ENCODE measurements around the gene OSBP2.
"Not testable (repeated sequence)": the region's sequence is repeated elsewhere in the genome, so short reads cannot be mapped to it uniquely, and the experiment has no call there.

OSBP2 gene

DNA sequence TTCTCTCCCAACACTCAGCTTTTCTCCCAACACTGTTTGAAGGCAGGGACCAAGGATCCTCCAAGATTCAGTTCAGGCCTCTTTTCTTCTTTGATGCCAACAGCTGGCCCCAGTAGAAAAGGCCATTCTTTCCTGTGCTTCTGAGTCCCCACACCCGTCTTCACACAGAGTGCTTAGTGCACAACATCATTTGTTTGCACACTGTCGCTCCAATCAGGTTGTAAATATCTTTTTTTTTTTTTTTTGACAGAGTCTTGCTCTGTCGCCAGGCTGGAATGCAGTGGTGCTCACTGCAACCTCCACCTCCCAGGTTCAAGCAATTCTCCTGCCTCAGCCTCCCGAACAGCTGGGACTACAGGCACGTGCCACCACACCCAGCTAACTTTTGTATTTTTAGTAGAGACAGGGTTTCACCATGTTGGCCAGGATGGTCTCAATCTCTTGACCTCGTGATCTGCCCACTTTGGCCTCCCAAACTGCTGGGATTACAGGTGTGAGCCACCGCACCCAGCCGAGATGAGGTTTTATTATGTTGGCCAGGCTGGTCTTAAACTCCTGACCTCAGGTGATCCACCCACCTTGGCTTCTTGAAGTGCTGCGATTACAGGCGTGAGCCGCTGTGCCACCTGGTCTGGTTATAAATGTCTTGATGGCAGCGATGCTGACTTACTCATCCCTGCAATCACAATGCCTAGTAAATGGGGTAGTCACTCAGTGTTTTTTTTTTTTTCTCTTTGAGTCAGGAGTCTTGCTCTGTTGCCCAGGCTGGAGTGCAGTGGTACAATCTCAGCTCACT is 14.6 kb upstream of the OSBP2 start:
- not testable (repeated sequence) for DNase-seq

DNA sequence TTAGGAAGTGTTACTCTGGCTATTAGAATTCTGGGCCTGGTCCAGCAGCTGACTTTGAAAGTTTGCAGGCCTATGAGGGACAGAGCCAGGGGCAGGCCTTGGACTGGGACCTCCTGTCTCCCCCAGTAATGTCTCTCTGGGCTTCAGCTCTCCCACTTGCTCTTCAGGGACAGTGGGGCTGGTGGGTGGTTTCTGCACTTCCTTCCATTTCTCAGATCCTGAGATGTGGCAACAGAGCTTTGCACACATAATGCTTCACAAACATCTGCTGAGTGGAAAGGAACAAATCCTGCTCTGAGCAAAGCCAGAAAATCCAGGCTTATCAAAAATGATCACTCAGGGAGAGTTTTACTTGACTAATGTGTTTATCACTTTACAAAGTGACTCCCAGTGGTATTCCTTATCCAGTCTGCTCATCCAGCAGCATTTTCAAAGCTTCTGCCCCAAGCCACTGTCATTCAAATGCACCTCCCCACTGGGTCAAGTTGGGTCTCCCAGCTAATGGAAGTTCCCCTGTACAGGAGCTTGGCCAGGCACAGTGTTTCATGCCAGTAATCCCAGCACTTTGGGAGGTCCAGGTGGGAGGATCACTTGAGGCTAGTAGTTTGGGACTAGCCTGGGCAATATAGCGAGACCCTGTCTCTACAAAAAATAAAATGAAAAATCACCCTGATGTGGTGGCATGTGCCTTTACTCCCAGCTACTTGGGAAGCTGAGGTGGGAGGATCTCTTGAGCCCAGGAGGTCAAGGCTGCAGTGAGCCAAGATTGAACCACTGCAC is 13.5 kb upstream of the OSBP2 start:
- no peak for DNase-seq

DNA sequence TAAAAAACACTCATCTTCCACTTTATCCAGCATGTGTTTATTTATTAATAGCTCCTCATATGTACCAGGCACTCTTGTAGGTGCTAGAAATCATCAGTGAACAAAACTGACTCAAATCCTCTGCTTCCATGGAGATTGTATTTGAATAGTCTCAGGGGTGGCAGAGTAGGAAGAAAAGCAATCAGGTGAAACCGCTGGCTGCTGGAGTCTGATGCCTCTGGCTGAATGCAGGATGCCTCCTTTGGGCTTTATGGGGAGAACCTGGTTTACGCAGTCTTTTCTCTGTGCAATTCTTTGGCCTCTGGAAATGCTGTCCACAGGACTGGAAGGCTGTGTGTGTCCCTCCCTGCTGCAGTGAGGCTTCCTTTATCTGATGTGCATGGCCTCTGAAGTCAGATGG is 12.8 kb upstream of the OSBP2 start:
- DNase-seq: no peak

DNA sequence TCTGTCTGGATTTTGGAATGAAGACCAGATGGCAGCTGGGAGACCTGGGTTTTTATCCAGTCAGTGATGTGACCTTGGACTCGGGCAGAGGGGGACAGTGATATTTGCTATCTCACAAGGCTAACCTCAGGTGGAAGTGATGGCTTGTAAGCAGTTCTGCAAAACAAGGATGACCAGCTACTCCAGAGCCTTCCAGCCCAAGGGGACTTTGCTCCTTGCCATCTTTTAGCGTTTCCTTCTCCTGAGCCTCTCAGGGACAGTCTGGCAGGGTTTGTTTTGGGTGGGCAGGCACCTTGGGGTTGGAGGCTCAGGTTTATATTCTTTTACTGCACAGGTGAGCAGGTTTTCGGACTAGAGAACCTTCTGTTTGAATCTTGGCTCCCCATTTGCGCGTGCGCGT is 9.5 kb upstream of the OSBP2 start:
- no peak for DNase-seq

DNA sequence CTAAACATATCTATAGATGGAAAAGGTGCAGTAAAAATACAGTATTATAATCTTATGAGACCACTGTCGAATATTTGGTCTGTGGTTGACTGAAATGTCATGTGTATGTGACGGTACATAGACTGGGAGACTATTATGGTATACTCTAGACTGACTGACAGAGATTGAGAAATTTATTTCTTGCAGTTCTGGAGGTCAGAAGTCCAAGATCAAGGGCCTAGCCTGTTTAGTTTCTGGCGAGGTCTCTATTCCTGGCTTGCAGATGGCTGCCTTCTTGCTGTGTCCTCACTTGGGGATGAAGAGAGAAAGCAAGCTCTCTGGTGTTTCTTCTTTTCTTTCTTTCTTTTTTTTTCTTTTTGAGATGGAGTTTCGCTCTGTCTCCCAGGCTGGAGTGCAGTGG is 7.3 kb upstream of the OSBP2 start:
- no peak for DNase-seq

DNA sequence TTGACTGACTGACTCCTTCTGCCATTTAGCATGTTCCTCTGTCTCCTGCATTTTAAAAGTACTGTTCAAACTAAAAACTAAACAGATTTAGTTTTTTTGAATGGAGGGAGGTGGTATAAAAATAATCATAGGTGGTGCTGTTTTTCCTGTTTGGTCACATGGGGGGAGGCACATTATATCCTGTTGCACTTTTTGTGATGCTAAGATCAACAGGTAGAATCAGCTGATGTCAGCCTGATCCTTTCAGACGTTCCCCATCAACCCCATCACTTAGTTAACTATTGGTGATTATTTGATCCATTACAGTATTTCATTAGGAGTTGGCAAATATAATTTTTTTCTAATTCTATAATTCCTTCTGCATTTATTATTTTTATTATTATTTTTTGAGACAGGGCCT is 5.1 kb upstream of the OSBP2 start:
- DNase-seq: no peak

DNA sequence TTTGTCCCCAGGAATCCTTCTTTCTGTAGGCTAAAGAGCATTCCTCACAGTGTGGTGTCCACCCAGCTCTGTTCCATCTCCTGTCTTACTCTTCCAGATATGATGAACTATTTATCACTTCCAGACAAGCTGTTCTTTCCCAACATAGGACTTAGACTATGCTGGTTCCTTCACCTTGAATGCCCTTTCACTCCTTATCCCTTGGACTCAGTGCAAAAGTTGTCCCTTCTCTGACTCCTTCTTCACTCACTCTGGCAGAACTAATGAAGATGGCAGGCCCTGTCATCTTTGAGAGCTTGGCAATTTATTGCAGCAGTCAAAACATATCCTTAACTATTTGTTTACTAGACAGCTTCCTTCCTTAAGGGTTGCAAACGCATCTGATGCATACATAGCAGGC is 3.5 kb upstream of the OSBP2 start:
- DNase-seq: no peak

DNA sequence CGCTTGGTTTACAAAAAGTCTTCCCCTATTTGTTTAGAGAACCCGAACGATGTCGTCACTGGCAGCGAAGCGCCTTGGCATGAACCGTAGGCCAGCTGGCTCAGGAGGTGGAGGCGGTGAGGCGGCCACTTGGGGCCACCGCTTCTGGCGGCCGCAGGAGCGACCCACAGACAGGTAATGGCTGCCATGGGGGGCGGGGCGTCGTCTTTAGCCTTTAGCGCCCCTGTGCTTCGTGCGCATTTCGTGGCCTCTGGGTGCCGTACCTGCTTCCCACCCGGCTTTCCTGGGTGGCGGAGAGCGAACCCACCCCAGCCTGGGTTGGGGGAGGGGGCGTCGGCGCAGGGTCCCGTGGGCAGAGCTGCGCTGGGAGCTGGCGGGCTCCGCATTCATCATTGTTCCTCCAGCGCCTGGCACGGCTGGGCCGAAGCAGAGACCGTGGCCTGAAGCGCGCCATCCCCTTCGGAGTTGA is 469 bp upstream of the OSBP2 start:
- no peak for DNase-seq

DNA sequence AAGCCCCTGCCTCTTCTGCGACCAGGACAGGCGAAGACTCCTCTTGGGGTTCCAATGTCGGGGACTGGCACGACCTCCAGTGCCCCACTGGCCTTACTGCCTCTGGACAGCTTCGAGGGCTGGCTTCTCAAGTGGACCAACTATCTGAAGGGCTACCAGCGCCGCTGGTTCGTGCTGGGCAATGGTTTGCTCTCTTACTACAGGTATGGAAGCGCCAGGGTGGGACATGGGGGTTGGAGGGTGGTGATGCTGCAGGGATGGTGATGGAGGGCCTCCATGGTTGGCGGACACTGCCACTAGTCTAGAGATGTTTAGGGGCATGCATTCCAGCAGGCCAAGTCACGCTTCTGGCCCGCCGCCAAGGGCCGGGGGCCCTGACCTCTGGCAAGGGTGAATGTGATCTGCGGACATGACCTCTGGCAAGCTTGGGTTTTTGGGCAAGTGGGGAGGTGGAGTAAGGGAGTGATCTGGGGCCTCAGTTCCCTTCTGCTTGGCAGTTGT is 727 bp downstream of the OSBP2 start:
- no peak for DNase-seq

DNA sequence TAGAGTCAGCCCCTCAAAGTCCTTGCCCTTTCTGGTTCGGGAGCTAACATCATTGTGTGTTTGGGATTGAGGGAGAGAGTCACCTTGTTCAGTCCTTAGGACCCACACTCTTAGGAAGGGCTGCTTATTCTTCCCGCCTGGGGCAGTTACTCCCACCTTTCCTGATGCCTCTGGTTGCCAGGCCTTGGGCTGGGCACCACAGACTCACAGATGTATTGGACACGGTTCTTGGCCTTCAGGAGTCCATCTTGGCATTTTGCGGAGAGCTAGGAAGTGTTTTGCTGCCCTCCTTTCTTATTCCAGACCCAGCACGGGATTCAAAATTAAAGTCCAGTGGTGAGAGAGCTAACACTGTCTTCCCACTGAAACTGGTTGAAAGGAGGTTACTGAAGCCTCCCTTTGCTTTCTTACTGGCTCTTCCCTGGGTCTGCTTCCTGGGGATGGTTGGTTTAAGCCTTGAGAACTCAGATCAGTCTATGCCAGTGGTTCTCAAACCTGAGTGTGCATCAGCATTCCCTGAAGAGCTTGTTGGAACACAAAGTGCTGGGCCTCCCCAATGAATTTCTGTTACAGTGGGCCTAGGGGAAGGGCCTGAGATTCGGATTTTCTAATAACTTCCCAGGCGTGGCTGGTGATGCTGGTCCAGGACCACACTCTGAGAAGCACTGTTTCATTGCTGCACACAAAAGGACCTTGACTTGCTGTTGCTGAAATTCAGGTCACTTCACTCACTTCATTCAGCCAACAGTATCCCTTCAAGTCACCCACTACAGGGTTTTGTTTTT is 1.4 kb downstream of the OSBP2 start:
- no peak for DNase-seq

DNA sequence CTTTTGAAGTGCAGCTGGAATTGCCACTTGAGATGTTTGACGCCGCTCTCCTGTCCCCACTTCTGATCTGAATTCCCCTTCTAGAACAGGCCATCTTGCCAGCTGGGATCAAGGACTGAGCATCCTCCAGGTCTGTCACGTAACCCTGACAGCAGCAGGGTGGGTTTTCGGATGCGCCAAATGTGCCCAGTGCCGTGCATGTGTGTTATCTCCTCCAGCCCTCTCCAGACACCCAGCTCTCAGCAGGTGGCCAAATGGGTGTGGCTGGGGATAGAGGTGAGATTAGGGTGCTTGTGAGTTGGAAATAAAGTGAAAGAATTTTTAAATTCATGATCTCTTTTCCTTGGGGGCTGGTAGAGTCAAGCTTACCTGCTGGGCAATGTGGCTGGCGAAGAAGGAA is 3.3 kb downstream of the OSBP2 start:
- DNase-seq: no peak

DNA sequence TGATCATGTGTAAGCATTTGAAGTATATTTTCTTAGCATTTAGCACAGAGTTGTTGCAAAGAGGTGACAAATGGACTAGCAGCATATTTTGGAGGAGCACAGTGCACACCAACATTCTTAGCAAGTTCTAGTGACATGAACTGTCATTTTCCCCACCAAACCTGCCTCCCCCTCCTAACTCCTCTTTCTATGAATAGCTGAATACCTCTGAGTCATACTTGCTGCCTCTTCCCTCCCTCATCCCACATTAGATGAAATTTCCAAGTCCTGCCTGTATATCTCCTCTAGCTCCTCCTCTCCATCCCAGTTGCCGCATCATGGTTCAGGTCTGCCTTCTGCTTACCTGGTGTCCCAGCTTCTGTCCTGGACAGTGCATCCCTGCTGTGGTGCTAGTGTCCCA is 7.2 kb downstream of the OSBP2 start:
- no peak for DNase-seq

DNA sequence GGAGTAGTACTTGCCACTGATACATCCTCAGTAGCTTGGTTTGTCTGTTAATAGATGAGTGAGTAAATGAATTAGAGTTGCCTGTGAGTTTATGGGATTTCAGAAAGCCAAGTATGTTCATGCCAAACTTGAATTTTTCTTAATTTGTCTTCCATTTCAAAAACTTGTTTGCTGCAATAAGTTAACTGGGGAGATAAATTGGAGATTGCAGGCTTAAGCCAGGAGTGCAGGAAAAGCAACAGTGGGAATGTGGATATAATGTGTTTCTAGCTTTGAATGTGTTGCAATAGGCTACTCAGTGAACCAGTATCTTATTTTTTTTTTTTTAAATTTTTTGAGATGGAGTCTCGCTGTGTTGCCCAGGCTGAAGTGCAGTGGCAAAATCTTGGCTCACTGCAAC is 8.2 kb downstream of the OSBP2 start:
- no peak for DNase-seq

DNA sequence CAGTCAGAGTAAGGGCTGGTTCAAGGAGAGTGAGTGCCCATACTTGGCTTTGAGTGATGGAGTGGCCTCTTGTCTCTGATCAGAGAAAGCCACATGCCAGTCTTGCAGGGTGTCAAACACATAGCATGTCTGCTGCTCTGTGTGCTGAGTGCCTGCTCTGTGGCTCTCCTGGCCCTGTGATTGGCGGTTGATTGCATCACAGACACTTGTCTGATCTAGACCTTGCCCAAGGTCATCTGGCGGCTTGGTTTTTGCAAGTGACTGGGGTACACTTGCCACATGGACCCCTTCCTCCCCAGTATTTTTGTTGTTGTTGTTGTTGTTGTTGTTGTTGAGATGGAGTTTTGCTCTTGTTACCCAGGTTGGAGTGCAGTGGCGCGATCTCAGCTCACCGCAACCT is 10.3 kb downstream of the OSBP2 start:
- no peak for DNase-seq

DNA sequence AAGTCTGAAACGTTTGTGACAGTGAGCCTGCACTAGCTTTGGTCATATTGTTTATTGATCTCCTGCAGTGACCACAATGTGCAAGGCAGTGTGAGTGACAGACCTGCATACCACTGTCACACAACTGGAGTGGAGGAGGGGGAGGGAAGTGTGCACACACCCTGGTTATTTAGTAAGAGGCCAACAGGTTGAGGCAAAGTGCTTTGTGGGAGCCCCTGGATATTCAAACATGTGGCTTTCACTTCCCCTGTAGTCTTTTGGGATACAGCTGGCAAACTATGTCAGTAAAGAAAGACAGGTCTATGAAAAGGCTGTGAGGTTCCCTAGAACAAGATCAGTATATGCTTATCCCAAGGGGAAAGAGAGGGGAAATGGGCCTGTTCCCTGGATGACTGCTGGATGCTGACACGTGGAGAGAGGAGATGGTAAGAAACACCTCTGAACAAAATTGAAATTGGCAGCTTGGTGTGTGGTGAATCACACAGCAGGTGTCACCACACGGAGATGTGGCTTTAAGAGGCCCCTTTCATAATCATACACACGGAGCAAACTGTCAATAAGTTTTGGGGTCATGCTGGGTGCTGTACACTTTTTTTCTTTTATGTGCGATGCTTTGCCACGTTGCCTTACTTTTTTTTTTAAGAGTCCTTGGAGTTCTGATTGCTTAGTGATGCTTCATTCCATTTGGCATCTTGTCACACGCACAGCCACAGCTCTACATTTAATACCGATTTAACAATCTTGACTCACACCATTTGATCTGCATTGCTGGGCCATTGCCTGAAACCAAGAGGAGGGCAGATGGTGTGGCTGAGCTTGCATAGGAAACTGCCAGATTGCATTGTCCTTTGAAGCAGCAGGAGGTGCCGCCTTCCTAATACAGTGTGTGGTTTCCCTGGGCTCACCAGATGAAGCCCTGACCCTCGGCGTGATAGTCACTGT is 11.3 kb downstream of the OSBP2 start:
- DNase-seq: no peak

DNA sequence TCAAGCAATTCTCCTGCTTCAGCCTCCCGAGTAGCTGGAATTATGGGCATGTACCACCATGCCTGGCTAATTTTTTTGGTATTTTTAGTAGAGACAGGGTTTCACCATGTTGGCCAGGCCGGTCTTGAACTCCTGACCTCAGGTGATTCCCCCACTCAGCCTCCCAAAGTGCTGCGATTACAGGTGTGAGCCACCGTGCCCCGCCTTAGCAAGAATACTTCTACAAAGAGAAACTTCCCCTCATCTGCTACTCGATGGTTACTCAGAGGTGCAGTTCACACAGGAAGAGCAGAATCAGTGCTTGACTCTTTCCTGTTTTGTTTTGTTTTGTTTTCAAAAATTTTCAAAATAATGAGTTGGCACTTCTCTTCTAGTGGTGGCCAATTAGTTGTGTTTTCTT is 15.3 kb downstream of the OSBP2 start:
- DNase-seq: not testable (repeated sequence)

DNA sequence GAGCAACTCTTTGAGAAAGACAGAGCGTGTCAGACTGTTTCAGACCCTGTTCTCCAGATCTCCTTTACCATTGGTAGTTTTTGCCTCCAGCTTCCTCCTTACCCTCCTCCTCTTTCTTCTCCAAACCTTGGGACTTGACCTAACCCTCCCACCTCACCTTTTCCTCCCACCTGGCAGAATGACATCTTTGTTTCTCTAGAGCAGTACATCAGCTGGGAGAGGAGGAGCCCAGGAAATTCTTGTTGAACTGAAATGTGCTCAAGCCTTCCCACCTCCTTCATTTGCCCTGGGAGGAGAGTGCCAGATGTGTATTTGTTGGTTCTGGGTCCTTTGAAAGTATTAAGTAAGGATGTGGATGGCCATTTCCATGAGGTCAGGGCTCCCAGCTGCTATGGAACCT is 17.4 kb downstream of the OSBP2 start:
- DNase-seq: no peak

DNA sequence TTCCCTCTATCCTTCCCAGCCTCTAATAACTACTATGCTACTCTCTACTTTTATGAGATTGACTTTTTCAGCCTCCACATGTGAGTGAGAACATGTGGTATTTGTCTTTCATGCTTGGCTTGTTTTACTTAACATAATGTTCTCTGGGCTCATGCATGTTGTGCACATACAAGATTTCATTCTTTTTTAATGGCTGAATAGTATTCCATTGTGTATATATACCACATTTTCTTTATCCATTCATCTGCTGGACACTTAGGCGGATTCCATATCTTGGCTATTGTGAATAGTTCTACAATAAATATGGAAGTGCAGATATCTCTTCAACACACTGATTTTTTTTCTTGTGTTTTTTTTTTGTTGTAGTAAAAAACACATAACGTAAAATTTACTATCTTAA is 19.4 kb downstream of the OSBP2 start:
- no peak for DNase-seq

DNA sequence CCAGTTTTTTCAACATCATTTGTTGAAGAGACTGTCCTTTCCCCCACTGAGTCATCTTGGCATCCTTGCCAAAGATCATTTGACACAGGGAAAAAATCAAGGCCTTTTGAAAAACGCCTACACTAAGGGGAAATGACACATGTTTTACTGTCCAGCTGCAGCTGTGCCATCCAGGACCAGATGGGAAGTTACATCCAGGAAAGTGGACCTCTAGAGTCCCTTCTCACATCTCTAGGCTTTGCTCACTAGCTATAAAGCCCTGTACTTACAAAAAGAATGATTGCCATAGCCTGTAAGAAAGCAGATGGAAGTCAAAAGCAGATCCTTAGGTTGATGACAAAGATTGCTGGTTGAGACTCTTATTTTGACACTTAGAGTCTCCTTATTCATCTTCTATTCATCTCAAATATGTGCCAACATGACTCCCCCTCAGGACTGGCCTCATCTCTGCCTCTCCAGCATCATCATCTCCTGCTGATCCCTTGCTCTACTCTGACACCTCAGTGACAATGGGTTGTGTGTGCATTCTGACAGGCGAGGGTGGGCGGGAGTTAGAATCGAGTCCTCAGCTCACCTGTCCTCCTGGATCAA is 22.8 kb downstream of the OSBP2 start:
- DNase-seq: no peak

DNA sequence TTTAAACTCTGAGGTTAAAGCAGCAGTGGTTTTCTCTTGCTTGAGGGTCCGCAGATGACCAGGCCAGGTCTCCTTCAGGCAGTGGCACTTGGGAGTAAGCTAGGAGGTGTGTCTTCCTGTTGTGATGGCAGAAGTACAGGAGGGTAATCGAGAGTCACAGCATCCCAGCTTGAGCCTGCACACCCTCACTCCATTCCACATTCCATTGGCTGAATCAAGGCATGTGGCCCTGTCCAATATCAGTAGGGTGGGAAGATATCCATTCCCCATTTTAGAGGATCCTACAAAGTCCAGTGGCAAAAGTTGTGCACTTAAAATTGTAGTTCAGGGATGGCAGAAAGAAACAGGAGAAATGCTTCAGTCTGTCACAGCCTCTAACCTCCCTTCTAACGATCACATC is 23.3 kb downstream of the OSBP2 start:
- DNase-seq: no peak

DNA sequence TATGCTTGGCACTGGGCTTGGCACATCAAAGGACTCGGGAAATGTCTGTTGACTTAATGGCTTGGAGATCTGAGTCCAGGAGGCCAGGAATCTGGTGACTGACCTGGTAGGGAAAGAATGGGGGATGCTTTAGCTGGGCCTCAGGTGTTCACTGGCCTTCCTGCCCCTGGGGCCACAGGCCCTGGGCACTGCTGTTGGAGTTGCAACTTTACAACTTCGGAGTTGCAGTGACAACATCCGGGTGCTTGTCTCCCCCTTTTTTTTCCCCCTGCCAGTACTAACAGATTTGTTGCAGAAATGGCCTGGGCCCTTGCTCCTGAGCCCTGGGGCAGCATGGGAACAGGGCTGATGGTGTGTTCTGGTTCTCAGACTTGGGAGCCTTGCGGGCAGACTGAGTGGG is 23.8 kb downstream of the OSBP2 start:
- no peak for DNase-seq

DNA sequence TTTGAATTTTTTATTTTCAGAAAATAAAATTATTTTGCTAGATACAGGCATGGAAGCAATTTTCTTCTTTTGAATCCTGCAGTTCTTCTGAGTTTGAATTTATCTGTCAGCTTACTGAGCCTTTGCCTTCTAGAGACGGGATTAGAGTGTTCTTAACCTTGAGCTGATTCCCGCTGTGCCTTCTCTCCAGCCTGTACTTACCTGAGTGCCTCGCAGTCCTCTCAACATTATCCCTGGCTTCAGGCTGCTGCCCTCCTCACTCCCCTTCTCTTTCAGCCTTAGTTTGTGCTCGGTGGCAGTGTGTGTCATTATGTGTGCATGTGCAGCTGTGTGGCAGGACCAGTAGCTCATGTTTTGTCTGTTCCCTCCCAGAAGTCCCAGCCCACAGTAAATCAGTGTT is 24.3 kb downstream of the OSBP2 start:
- no peak for DNase-seq

All from cortex of kidney (tissue), 1 donor.